ENCODE results near the gene NCBP3. TPM values are rescaled to one million over a fixed set of nuclear protein-coding genes. Genes with fewer than 3 reads are reported as not detected.

The NCBP3 gene
- total and polyA plus RNA-seq, 9 of the 15 experiments (the other 6 are each of a cell fraction or from before 2014, with no cell fraction given): 3.1 to 25.5 (median 20.5) TPM

DNA sequence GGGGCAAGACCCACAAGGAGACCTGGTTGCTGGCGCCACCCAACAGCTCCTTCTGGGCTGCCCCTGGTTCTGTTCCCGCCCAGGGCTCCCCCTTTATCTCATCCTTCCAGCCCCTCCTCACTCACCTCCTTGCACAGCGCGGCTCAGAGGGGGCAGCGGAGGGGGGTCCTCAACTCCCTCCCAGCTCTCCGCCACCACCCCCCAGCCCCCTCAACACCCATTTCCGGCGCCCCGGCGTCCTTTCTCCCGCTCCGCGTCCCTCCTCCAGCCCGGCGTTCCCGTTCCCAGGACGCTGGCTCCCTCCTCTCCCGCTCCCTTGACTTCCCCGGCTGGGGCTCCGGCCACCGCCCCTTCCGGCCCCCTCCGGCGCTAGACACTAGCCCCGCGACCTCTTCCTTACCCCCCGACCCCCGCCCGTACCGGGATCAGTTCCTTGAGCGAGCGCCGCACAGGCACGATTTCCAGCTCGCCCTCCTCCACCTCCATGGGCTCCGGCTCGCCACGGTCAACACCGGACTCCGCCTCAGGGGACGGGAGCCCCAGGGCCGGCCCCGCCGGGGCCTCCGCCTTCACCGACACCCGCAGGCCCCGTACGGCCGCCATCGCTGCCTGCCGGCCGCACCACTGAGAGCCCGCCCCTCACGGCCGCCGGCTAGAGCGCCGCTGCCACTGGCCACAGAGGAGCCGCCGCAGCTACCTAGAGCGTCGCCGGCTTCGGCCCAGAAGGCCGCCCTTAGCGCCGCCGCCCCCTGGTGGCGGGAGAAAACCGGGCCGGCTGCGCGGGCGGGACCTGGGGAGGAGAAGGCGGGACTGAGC lies at the start of gene NCBP3 (continued):
- TF ChIP-seq, protein P1, sequence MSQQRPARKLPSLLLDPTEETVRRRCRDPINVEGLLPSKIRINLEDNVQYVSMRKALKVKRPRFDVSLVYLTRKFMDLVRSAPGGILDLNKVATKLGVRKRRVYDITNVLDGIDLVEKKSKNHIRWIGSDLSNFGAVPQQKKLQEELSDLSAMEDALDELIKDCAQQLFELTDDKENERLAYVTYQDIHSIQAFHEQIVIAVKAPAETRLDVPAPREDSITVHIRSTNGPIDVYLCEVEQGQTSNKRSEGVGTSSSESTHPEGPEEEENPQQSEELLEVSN (IDR thresholded peaks at IDR 0.05; ENCODE audit: borderline replicate concordance in 1 of 2, extremely low read depth in 1 of 2, insufficient read depth in 1 of 2, insufficient read length in 1 of 2, low read depth in 1 of 2, low read length in 1 of 2, poor library complexity in 1 of 2, severe bottlenecking in 1 of 2): peak in 1 of 2 experiments; percentile 16
- TF ChIP-seq TBP (optimal IDR thresholded peaks at IDR 0.05; ENCODE audit: low read depth, low read length): peak; percentile 90
- TF ChIP-seq ZNF766 (CRISPR knock-in tag; conservative IDR thresholded peaks at IDR 0.05): no peak
- no peak for TF ChIP-seq MLX (CRISPR knock-in tag; conservative IDR thresholded peaks at IDR 0.05)
- TF ChIP-seq GTF2F1 (IDR thresholded peaks at IDR 0.05; ENCODE audit: low read depth, low read length): peak; percentile 72; the same call in 1 of the 2 replicates
- peak; percentile 59 for TF ChIP-seq TAF9B (IDR thresholded peaks at IDR 0.05; ENCODE audit: partially characterized antibody)
- TF ChIP-seq KDM4B (IDR thresholded peaks at IDR 0.05; ENCODE audit: borderline replicate concordance in 2 of 2, low read depth in 1 of 2): peak in 1 of 2 experiments; percentile 65; a peak in 1 of 4 replicates
- TF ChIP-seq KLF16 (IDR thresholded peaks at IDR 0.05): 0 out of 2 replicates have a peak, but pooled peaks have one; percentile 15
- TF ChIP-seq ZBED1 (IDR thresholded peaks at IDR 0.05): 0 out of 2 replicates have a peak, but pooled peaks have one; percentile 50
- 0 out of 2 replicates have a peak, but pooled peaks have one; percentile 48 for TF ChIP-seq ZZZ3 (IDR thresholded peaks at IDR 0.05)
- TF ChIP-seq SP1 (CRISPR knock-in tag; IDR thresholded peaks at IDR 0.05): peak; percentile 95
- TF ChIP-seq CHD4 (IDR thresholded peaks at IDR 0.05; ENCODE audit: insufficient read depth, insufficient replicate concordance, low read depth, low read length, poor library complexity, severe bottlenecking): no peak
- peak; percentile 25; the same call in 1 of the 2 replicates for TF ChIP-seq ZKSCAN1 (IDR thresholded peaks at IDR 0.05; ENCODE audit: low read depth, low read length)
- 0 out of 2 replicates have a peak, but pooled peaks have one; percentile 18 for TF ChIP-seq BHLHE40 (IDR thresholded peaks at IDR 0.05; ENCODE audit: low read length)
- peak; percentile 83 for TF ChIP-seq EGR1 (conservative IDR thresholded peaks at IDR 0.05)
- no peak for TF ChIP-seq BCOR (IDR thresholded peaks at IDR 0.05)
- TF ChIP-seq TFAM (CRISPR knock-in tag; conservative IDR thresholded peaks at IDR 0.05): no peak
- TF ChIP-seq PCBP1 (IDR thresholded peaks at IDR 0.05; ENCODE audit: low read depth, low read length, poor library complexity, severe bottlenecking): peak; percentile 56
- no peak for TF ChIP-seq HNRNPUL1 (IDR thresholded peaks at IDR 0.05; ENCODE audit: low read length)
- no peak for TF ChIP-seq ELF1 (tag; IDR thresholded peaks at IDR 0.05)
